Sigmoid colon (tissue), 4 donors: ENCODE measurements around the gene SEC23A.

Source experiments
- CTCF ChIP-seq, 4 experiments: fragments of 450-650 bp in 3 of 4; fragments of 200-600 bp in 1 of 4; IDR thresholded peaks; one replicate each; pipeline ENCODE4 v1.5.1; 2016 to 2019; ENCODE audit warnings: antibody characterized with exemption in 4 of 4, mild to moderate bottlenecking in 3 of 4, moderate library complexity in 2 of 4
- POLR2A ChIP-seq, 2 donors: fragments of 450-650 bp; IDR thresholded peaks; one replicate each; pipeline ENCODE4 v1.6.1; 2016; ENCODE audit warnings: antibody characterized with exemption in 2 of 2, mild to moderate bottlenecking in 2 of 2, moderate library complexity in 2 of 2
- POLR2AphosphoS5 ChIP-seq, 4 donors: sonication (generic); formaldehyde crosslinking; IDR thresholded peaks; one replicate each; pipeline ENCODE4 v1.6.1; 2017; ENCODE audit warnings: antibody characterized with exemption in 4 of 4

GRCh38 chr14:39091716-39092115, 11.3 kb downstream of the SEC23A start:
- TF ChIP-seq CTCF (IDR thresholded peaks at IDR 0.05) (no peak), POLR2AphosphoS5 (IDR thresholded peaks at IDR 0.05) (no peak), POLR2A (IDR thresholded peaks at IDR 0.05) (no peak)
